A549 (cell line): ENCODE data around the gene KCNF1. TPM values are rescaled to one million over a fixed set of nuclear protein-coding genes. Genes with fewer than 3 reads are reported as not detected.

Experiments used
- ATAC-seq, 2 experiments: fragments of 200-7000 bp in 1 of 2; fragments of >200 bp in 1 of 2; cut with Nextera tagmentation in 1 of 2; cut with Tn5 transposase in 1 of 2; 3 replicates each; pipeline versions ENCODE4 v1.8.0 to v1.9.1; 2018 to 2020; ENCODE audit warnings: mild to moderate bottlenecking in 1 of 2, moderate library complexity in 1 of 2
- CTCF ChIA-PET: fragments of 300-600 bp; sonication (Branson Sonifier 250); formaldehyde crosslinking; extraction: SDS; loops from one replicate; lab custom pipeline; 2021; ENCODE audit warnings: antibody characterized with exemption, inconsistent platforms; lab: Yijun Ruan, JAX
- POLR2A ChIA-PET: fragments of 350-600 bp; formaldehyde crosslinking; extraction: SDS; loops from one replicate; lab custom pipeline; 2021; ENCODE audit warnings: antibody characterized with exemption, inconsistent platforms; lab: Yijun Ruan, JAX
- DNase-seq, 2 experiments: peaks; one replicate each; pipeline versions ENCODE4 v3.0.0 to v3.0.0-alpha.2; 2011 to 2016; ENCODE audit warnings: low read depth in 1 of 2, low spot score in 1 of 2
- FAIRE-seq: peaks from 2 replicates; lab custom pipeline; 2011; peaks lifted over from hg19 to GRCh38; lab: Jason Lieb, UNC
- H3K27ac ChIP-seq, 2 experiments: fragments of >200 bp; sonication (Bioruptor Twin); formaldehyde crosslinking; 3 replicates each; pipeline ENCODE4 v1.5.1; 2016 to 2017
- H3K4me1 ChIP-seq: fragments of >200 bp; sonication (Bioruptor Twin); formaldehyde crosslinking; 3 replicates; pipeline ENCODE4 v1.6.1; 2016
- H3K4me2 ChIP-seq: fragments of >200 bp; sonication (Bioruptor Twin); formaldehyde crosslinking; 3 replicates; pipeline ENCODE4 v1.6.1; 2016
- H3K4me3 ChIP-seq: fragments of >200 bp; sonication (Bioruptor Twin); formaldehyde crosslinking; 3 replicates; pipeline ENCODE4 v1.5.1; 2016
- H3K9me3 ChIP-seq: fragments of >200 bp; sonication (Bioruptor Twin); formaldehyde crosslinking; 3 replicates; pipeline ENCODE4 v1.6.1; 2016
- BCL3 ChIP-seq: fragments of >200 bp; sonication (Bioruptor Twin); formaldehyde crosslinking; IDR thresholded peaks from 3 replicates; pipeline ENCODE4 v1.6.1; 2016
- CBX8 ChIP-seq: fragments of 200-600 bp; sonication (generic); IDR thresholded peaks from 2 replicates; pipeline ENCODE4 v1.6.1; 2016
- E2F6 ChIP-seq: IDR thresholded peaks from 2 replicates; pipeline ENCODE4 v1.6.1; 2012; ENCODE audit warnings: low read depth, borderline replicate concordance
- FOSL2 ChIP-seq, 2 experiments: fragments of 450-650 bp in 1 of 2; fragments of >200 bp in 1 of 2; sonication (Bioruptor Twin) in 1 of 2; formaldehyde crosslinking; IDR thresholded peaks; 2 replicates each; pipeline versions ENCODE4 v1.5.0 to v1.6.1; 2016 to 2020; ENCODE audit warnings: mild to moderate bottlenecking in 1 of 2, moderate library complexity in 1 of 2
- HDAC2 ChIP-seq: fragments of 200-600 bp; sonication (generic); IDR thresholded peaks from 2 replicates; pipeline ENCODE4 v1.6.1; 2016
- HMGXB4 ChIP-seq: fragments of 250-450 bp; sonication (Bioruptor Pico); IDR thresholded peaks from 2 replicates; pipeline ENCODE4 v1.5.0; 2021; ENCODE audit warnings: mild to moderate bottlenecking, moderate library complexity, borderline replicate concordance
- HOXA7 ChIP-seq: fragments of 250-450 bp; sonication (Bioruptor Pico); IDR thresholded peaks from 2 replicates; pipeline ENCODE4 v1.5.0; 2020; ENCODE audit warnings: mild to moderate bottlenecking, moderate library complexity
- HOXB5 ChIP-seq: fragments of 250-450 bp; sonication (Bioruptor Pico); IDR thresholded peaks from 2 replicates; pipeline ENCODE4 v1.5.0; 2020; ENCODE audit warnings: mild to moderate bottlenecking, moderate library complexity
- JUNB ChIP-seq: fragments of >200 bp; sonication (Bioruptor Twin); formaldehyde crosslinking; IDR thresholded peaks from 2 replicates; pipeline ENCODE4 v1.6.1; 2016
- KDM1A ChIP-seq: fragments of 200-600 bp; sonication (generic); IDR thresholded peaks from 2 replicates; pipeline ENCODE4 v1.6.1; 2016; ENCODE audit warnings: low read depth, mild to moderate bottlenecking
- MAZ ChIP-seq: fragments of 150-350 bp; IDR thresholded peaks from 2 replicates; pipeline ENCODE4 v1.6.1; 2014; ENCODE audit warnings: antibody characterized with exemption, low read depth, low read length, borderline replicate concordance
- NFE2L2 ChIP-seq: fragments of 150-350 bp; conservative IDR thresholded peaks from 2 replicates; pipeline ENCODE4 v1.6.1; 2014; ENCODE audit warnings: low read length
- NR3C1 ChIP-seq: fragments of >200 bp; sonication (Bioruptor Twin); formaldehyde crosslinking; IDR thresholded peaks from 3 replicates; pipeline ENCODE4 v1.6.1; 2017
- PBX3 ChIP-seq: IDR thresholded peaks from 2 replicates; pipeline ENCODE4 v1.6.1; 2012
- POLR2AphosphoS2 ChIP-seq: conservative IDR thresholded peaks from 2 replicates; pipeline ENCODE4 v1.6.1; 2012; ENCODE audit warnings: low read length, improper control_type of control experiment, inconsistent platforms
- TFCP2L1 ChIP-seq: fragments of 250-450 bp; sonication (Bioruptor Pico); IDR thresholded peaks from 2 replicates; pipeline ENCODE4 v1.5.0; 2021; ENCODE audit warnings: mild to moderate bottlenecking
- ZSCAN20 ChIP-seq: fragments of 250-450 bp; sonication (Bioruptor Pico); IDR thresholded peaks from 2 replicates; pipeline ENCODE4 v1.8.0; 2022; ENCODE audit warnings: mild to moderate bottlenecking, moderate library complexity
- WGBS: methylation state at CpG from one replicate; pipeline ENCODE4 v1.1.6; 2017; ENCODE audit errors: missing lambda C conversion rate; 5-methylcytosine and 5-hydroxymethylcytosine counted together
- polyA plus RNA-seq, 4 experiments: library from polyadenylated mRNA; depleted of rRNA in 3 of 4; stranded (reverse); fragments of >200 nt; fragmentation: RNase III in 1 of 4; extraction: RNeasy Plus Mini Kit Qiagen cat#74134 plus additional on column Dnase treatment in 1 of 4; gene quantifications; 2 replicates in 3 of 4; 3 replicates in 1 of 4; pipeline ENCODE4 v1.2.3, GENCODE V29; 2011 to 2017

The KCNF1 gene
- polyA plus RNA-seq, 2 of the 4 experiments (the other 2 are of a cell fraction) = 3.7 to 4.4 TPM

GRCh38 chr2:10915236-10915635, 3.5 kb downstream of the KCNF1 start:
- WGBS = 96% methylated on average over 7 of the region's 7 CpGs

GRCh38 chr2:10915731-10916276, 4.1 kb downstream of the KCNF1 start:
- CTCF ChIA-PET = interaction anchor here (0.6 to 10.2 kb wide), 7 partner anchors 8 to 207 kb away, joined by 3 to 123 read pairs (median 7); no protein-coding TSS in a partner anchor

More at GRCh38 chr2:10915236-10915635, 3.5 kb downstream of the KCNF1 start:
- no peak for ATAC-seq
- H3K4me3 ChIP-seq = no peak overlapping the region
- ChIA-PET POLR2A (no interaction called here), CTCF (interaction anchor here (0.6 to 10.2 kb wide), 13 partner anchors 9 to 667 kb away, joined by 3 to 123 read pairs (median 10); a partner anchor contains a TSS)
- peaks cover 13% of the 10 kb centered on the region for H3K4me1 ChIP-seq
- FAIRE-seq = no peak
- DNase-seq = no peak
- H3K9me3 ChIP-seq = no peaks in the 10 kb centered on the region
- no peak overlapping the region for H3K4me2 ChIP-seq
- TF ChIP-seq MAZ = no peak
- TF ChIP-seq HDAC2 = no peak
- no peak for TF ChIP-seq NFE2L2
- TF ChIP-seq POLR2AphosphoS2 = no peak
- TF ChIP-seq HOXA7 (CRISPR knock-in tag) = no peak
- TF ChIP-seq KDM1A = no peak
- no peak for TF ChIP-seq FOSL2 (IDR thresholded peaks at IDR 0.05)
- TF ChIP-seq FOSL2 (CRISPR knock-in tag; IDR thresholded peaks at IDR 0.05) = no peak
- TF ChIP-seq NR3C1 = no peak
- no peak for TF ChIP-seq E2F6
- no peak for TF ChIP-seq JUNB
- no peak for TF ChIP-seq ZSCAN20 (CRISPR knock-in tag)
- TF ChIP-seq HMGXB4 (CRISPR knock-in tag) = no peak
- TF ChIP-seq HOXB5 (CRISPR knock-in tag) = no peak
- TF ChIP-seq TFCP2L1 = no peak
- TF ChIP-seq, all 56 proteins: peak for 0
- no peak overlapping the region for H3K27ac ChIP-seq

More at GRCh38 chr2:10915731-10916276, 4.1 kb downstream of the KCNF1 start:
- Histone ChIP-seq H3K27ac (no peak overlapping the region), H3K9me3 (no peaks in the 10 kb centered on the region), H3K4me1 (peaks cover 13% of the 10 kb centered on the region), H3K4me3 (no peak overlapping the region), H3K4me2 (no peak overlapping the region)
- POLR2A ChIA-PET = interaction anchor here (0.6 kb wide), 1 partner anchor 235 kb away, joined by 3 read pairs; no protein-coding TSS in a partner anchor
- no peak for TF ChIP-seq BCL3
- no peak for TF ChIP-seq PBX3
- no peak for TF ChIP-seq CBX8
- 83% methylated on average over 10 of the region's 10 CpGs for WGBS
- DNase-seq = no peak
- FAIRE-seq = no peak
- no peak for ATAC-seq
